Keratinocyte (primary cell): ENCODE results near the gene SGSM1. TPM values are rescaled to one million over a fixed set of nuclear protein-coding genes. Genes with fewer than 3 reads are reported as not detected.

Experiments used
- DNase-seq: peaks from one replicate; pipeline ENCODE4 v3.0.0-alpha.2; 2011; ENCODE audit warnings: low read depth, missing footprints, low spot score
- FAIRE-seq: peaks from 2 replicates; lab custom pipeline; 2011; peaks lifted over from hg19 to GRCh38; lab: Jason Lieb, UNC
- H2AFZ ChIP-seq: 2 replicates; pipeline ENCODE4 v1.6.0; 2012; ENCODE audit warnings: low read length, control low read depth, inconsistent platforms; ENCODE audit not compliant: control insufficient read depth
- H3K27ac ChIP-seq: 2 replicates; pipeline ENCODE4 v1.5.1; 2011; ENCODE audit warnings: low read length; ENCODE audit not compliant: control insufficient read depth, insufficient read depth
- H3K27me3 ChIP-seq: 3 replicates; pipeline ENCODE4 v1.6.0; 2011; ENCODE audit warnings: low read length; ENCODE audit not compliant: control insufficient read depth, insufficient read depth; ENCODE audit errors: extremely low read depth
- H3K36me3 ChIP-seq, 2 experiments: 2 replicates in 1 of 2; 3 replicates in 1 of 2; pipeline ENCODE4 v1.5.1; 2011; ENCODE audit warnings: low read length in 2 of 2, mild to moderate bottlenecking in 1 of 2; ENCODE audit not compliant: control insufficient read depth in 2 of 2, insufficient read depth in 2 of 2; ENCODE audit errors: extremely low read depth in 1 of 2
- H3K4me1 ChIP-seq: 3 replicates; pipeline ENCODE4 v1.5.1; 2011; ENCODE audit warnings: low read length; ENCODE audit not compliant: control insufficient read depth, insufficient read depth; ENCODE audit errors: extremely low read depth
- H3K4me2 ChIP-seq: 3 replicates; pipeline ENCODE4 v1.6.0; 2011; ENCODE audit warnings: low read depth, low read length; ENCODE audit not compliant: control insufficient read depth, insufficient read depth; ENCODE audit errors: extremely low read depth
- H3K4me3 ChIP-seq, 3 experiments: fragments of 200-600 bp in 1 of 3; sonication (generic) in 1 of 3; 2 replicates in 2 of 3; 3 replicates in 1 of 3; pipeline ENCODE4 v1.5.1; 2011 to 2016; ENCODE audit warnings: low read length in 3 of 3, mild to moderate bottlenecking in 3 of 3, control low read depth in 2 of 3, inconsistent platforms in 1 of 3, low read depth in 1 of 3, mixed read lengths in 1 of 3, mixed run types in 1 of 3, moderate library complexity in 1 of 3; ENCODE audit not compliant: control insufficient read depth in 2 of 3, insufficient read depth in 2 of 3; ENCODE audit errors: extremely low read depth in 1 of 3
- H3K79me2 ChIP-seq: 2 replicates; pipeline ENCODE4 v1.6.0; 2012; ENCODE audit warnings: low read length; ENCODE audit not compliant: control insufficient read depth, insufficient read depth
- H3K9ac ChIP-seq: 3 replicates; pipeline ENCODE4 v1.6.0; 2011; ENCODE audit warnings: low read length; ENCODE audit not compliant: control insufficient read depth, insufficient read depth; ENCODE audit errors: extremely low read depth
- H3K9me1 ChIP-seq: 3 replicates; pipeline ENCODE4 v1.6.0; 2011; ENCODE audit warnings: low read length; ENCODE audit not compliant: control insufficient read depth, insufficient read depth; ENCODE audit errors: extremely low read depth
- H3K9me3 ChIP-seq: 2 replicates; pipeline ENCODE4 v1.5.1; 2012; ENCODE audit warnings: low read depth, low read length; ENCODE audit not compliant: control insufficient read depth
- H4K20me1 ChIP-seq: 3 replicates; pipeline ENCODE4 v1.6.0; 2011; ENCODE audit warnings: low read length; ENCODE audit not compliant: control insufficient read depth, insufficient read depth; ENCODE audit errors: extremely low read depth
- CTCF ChIP-seq, 3 experiments: IDR thresholded peaks in 1 of 3; conservative IDR thresholded peaks in 1 of 3; optimal IDR thresholded peaks in 1 of 3; 2 replicates in 2 of 3; 3 replicates in 1 of 3; pipeline versions ENCODE3 to v1.5.1; 2011; ENCODE audit warnings: low read length in 3 of 3, mild to moderate bottlenecking in 3 of 3, moderate library complexity in 2 of 3, control low read depth in 1 of 3, inconsistent platforms in 1 of 3; ENCODE audit not compliant: insufficient read depth in 2 of 3; ENCODE audit errors: extremely low read depth in 1 of 3
- EZH2 ChIP-seq: IDR thresholded peaks from one replicate; pipeline ENCODE4 v1.6.1; 2012; ENCODE audit warnings: inconsistent platforms, mild to moderate bottlenecking, low read length, moderate library complexity
- dilution Hi-C: fragments of 300-500 bp; cut with MboI; formaldehyde crosslinking; loops from one replicate; pipeline ENCODE4 v1.7.0; 2020; ENCODE audit warnings: low sequenced_read_pairs; ENCODE audit not compliant: extremely low pct_ligation_motif_present
- polyA plus RNA-seq, 5 experiments: library from polyadenylated mRNA; depleted of rRNA in 3 of 5; stranded (reverse) in 3 of 5; stranded (forward) in 1 of 5; unstranded in 1 of 5; fragments of >200 nt; gene quantifications; 1 replicate in 1 of 5; 2 replicates in 3 of 5; 3 replicates in 1 of 5; pipeline versions ENCODE4 v1.2.1 to v1.2.3, GENCODE V29; 2011 to 2012; ENCODE audit warnings: missing spikeins in 2 of 5, low read depth in 1 of 5, low replicate concordance in 1 of 5

SGSM1 gene
- polyA plus RNA-seq, 1 donor (not counting 4 experiments of a cell fraction or from before 2014, with no cell fraction given) = not detected

- no peak overlapping the region for H3K9ac ChIP-seq
- H3K9me1 ChIP-seq = no peaks in the 10 kb centered on the region
- dilution Hi-C loops = no loop called here
- TF ChIP-seq EZH2 (no peak), CTCF (optimal IDR thresholded peaks at IDR 0.05 in 1 of 3, IDR thresholded peaks at IDR 0.05 in 1 of 3, conservative IDR thresholded peaks at IDR 0.05 in 1 of 3; ENCODE audit: extremely low read depth in 1 of 3, insufficient read depth in 2 of 3, low read length in 3 of 3) (no peak)
- no peaks in the 10 kb centered on the region for H3K9me3 ChIP-seq
- peak overlapping the region; percentile 92 for H3K4me2 ChIP-seq
- H3K79me2 ChIP-seq = peaks cover 58% of the 10 kb centered on the region
- FAIRE-seq (no peak), DNase-seq (no peak)
- no peaks in the 10 kb centered on the region for H3K27me3 ChIP-seq
- H2AFZ ChIP-seq = no peak overlapping the region
- no peak overlapping the region for H3K27ac ChIP-seq
- no peaks in the 10 kb centered on the region for H4K20me1 ChIP-seq
- H3K36me3 ChIP-seq = peaks cover 0 to 1% of the 10 kb centered on the region in 2 experiments
- peaks cover 46% of the 10 kb centered on the region for H3K4me1 ChIP-seq
- no peak overlapping the region for H3K4me3 ChIP-seq
Observed at GRCh38 chr22:24954856-24955255, 148.8 kb downstream of the SGSM1 start.

- dilution Hi-C loops = no loop called here
- Histone ChIP-seq H3K27ac (no peak overlapping the region), H3K4me1 (peaks cover 33% of the 10 kb centered on the region)
Observed at GRCh38 chr22:24957043-24957442, 151.0 kb downstream of the SGSM1 start.

More at GRCh38 chr22:24957043-24957442, 151.0 kb downstream of the SGSM1 start:
- TF ChIP-seq EZH2 = no peak
- no peak for TF ChIP-seq CTCF (optimal IDR thresholded peaks at IDR 0.05 in 1 of 3, IDR thresholded peaks at IDR 0.05 in 1 of 3, conservative IDR thresholded peaks at IDR 0.05 in 1 of 3; ENCODE audit: extremely low read depth in 1 of 3, insufficient read depth in 2 of 3, low read length in 3 of 3)
- Histone ChIP-seq H3K9ac (no peak overlapping the region), H3K36me3 (peaks cover 3 to 7% of the 10 kb centered on the region in 2 experiments), H3K79me2 (peaks cover 78% of the 10 kb centered on the region), H3K27me3 (no peaks in the 10 kb centered on the region), H3K9me1 (no peaks in the 10 kb centered on the region), H3K4me3 (no peak overlapping the region), H4K20me1 (no peaks in the 10 kb centered on the region), H2AFZ (no peak overlapping the region), H3K4me2 (no peak overlapping the region), H3K9me3 (no peaks in the 10 kb centered on the region)
- DNase-seq = no peak
- no peak for FAIRE-seq
